Heart left ventricle (tissue), 13 donors: ENCODE measurements around the gene GNB1L.

Experiments
- POLR2A ChIP-seq, 2 donors: fragments of 450-650 bp; IDR thresholded peaks; one replicate each; pipeline ENCODE4 v1.6.1; 2017; ENCODE audit warnings: antibody characterized with exemption in 2 of 2, mild to moderate bottlenecking in 2 of 2, moderate library complexity in 2 of 2
- TF ChIP-seq, protein P1 (sequence below), 12 donors: fragments of 200-600 bp; sonication (generic) in 4 of 12; IDR thresholded peaks; one replicate each; pipeline versions ENCODE4 v1.5.0 to v1.8.0; 2018 to 2022; ENCODE audit warnings: antibody characterized with exemption in 12 of 12, mild to moderate bottlenecking in 5 of 12
- donor health status: ischemic (EF 13 %, LVEDD 7.1; RV severe dilation, severe dysfunction).
- donor health status: DM: no; HTN: yes; CAD: no.
- donor health status: DM: no; HTN: no; CAD: no.
- donor health status: ischemic (EF 25% LVEDD 6.9; RV normal size, moderate dysfunction).
- donor health status: ischemic (EF 25% LVEDD 5.7; RV mildly dilated, moderate dysfunction).
- donor health status: ischemic (EF 35%, LVEDD 5.7; RV mildly dilated, moderate dysfunction).
- donor health status: nonischemic (EF 11% LVEDD 7.7; RV severe dilation, severe dysfunction).
- donor health status: DM: yes; HTN: yes; CAD: no.
- donor health status: PGD.
- donor health status: ischemic (EF 29% LVEDD 5.4; RV normal size, mild dysfunction).
- donor health status: nonischemic (EF 23%, LVEDD 6.1; RV moderate dilation, normal function).

DNA sequence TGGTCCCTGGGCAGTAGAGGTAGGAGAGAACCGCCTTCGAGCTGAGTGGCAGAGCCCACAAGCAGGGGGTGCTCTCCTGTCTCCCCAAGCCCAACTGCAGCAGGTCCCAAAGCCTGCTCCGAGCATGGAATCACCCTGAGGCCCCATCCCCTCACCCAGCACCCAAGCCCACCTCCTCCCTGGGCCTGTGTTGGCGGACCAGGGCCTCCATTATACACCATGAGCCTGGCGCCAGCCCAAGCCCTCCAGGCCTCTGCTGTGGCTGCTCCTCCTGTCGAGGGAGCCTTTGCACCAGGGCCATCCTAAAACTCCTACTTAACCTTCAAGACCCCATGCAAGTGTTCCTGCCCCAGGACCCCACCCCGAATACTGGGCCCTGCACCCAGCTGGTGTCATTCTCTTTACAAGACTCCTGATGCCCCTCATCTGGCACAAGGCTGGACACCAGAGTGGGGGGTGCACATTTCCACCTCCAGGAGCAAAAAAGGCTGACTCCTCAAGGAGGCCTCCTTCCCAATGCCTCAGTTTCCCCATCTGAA is 114.7 kb downstream of the GNB1L start:
- TF ChIP-seq, protein P1, sequence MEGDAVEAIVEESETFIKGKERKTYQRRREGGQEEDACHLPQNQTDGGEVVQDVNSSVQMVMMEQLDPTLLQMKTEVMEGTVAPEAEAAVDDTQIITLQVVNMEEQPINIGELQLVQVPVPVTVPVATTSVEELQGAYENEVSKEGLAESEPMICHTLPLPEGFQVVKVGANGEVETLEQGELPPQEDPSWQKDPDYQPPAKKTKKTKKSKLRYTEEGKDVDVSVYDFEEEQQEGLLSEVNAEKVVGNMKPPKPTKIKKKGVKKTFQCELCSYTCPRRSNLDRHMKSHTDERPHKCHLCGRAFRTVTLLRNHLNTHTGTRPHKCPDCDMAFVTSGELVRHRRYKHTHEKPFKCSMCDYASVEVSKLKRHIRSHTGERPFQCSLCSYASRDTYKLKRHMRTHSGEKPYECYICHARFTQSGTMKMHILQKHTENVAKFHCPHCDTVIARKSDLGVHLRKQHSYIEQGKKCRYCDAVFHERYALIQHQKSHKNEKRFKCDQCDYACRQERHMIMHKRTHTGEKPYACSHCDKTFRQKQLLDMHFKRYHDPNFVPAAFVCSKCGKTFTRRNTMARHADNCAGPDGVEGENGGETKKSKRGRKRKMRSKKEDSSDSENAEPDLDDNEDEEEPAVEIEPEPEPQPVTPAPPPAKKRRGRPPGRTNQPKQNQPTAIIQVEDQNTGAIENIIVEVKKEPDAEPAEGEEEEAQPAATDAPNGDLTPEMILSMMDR (IDR thresholded peaks at IDR 0.05), result no peak
- no peak for TF ChIP-seq POLR2A (IDR thresholded peaks at IDR 0.05)
